ENCODE results near the gene TLCD2. TPM values are rescaled to one million over a fixed set of nuclear protein-coding genes. Genes with fewer than 3 reads are reported as not detected.
A peak's percentile ranks its signal among the peaks of the same experiment; 100 is the strongest.

Gene TLCD2
- total RNA-seq, 4 donors from 2014 or later: 0.88 to 8.0 (median 5.4) TPM

GRCh38 chr17:1735834-1736347, 25.7 kb upstream of the TLCD2 start:
- no peaks in the 10 kb centered on the region for H3K36me3 ChIP-seq
- DNase-seq: no peak
- H3K27ac ChIP-seq: peak overlapping the region; percentile 72 to 76
- H3K4me1 ChIP-seq: peaks cover 11 to 12% of the 10 kb centered on the region in 2 donors
- no peaks in the 10 kb centered on the region for H3K27me3 ChIP-seq
- no peak overlapping the region for H3K4me3 ChIP-seq
- H3K9me3 ChIP-seq: no peaks in the 10 kb centered on the region
- intact Hi-C loops (cut with DNase I; ENCODE audit: low total_unique reads): no loop called here
- TF ChIP-seq POLR2A (IDR thresholded peaks at IDR 0.05): no peak
- TF ChIP-seq, protein P1, sequence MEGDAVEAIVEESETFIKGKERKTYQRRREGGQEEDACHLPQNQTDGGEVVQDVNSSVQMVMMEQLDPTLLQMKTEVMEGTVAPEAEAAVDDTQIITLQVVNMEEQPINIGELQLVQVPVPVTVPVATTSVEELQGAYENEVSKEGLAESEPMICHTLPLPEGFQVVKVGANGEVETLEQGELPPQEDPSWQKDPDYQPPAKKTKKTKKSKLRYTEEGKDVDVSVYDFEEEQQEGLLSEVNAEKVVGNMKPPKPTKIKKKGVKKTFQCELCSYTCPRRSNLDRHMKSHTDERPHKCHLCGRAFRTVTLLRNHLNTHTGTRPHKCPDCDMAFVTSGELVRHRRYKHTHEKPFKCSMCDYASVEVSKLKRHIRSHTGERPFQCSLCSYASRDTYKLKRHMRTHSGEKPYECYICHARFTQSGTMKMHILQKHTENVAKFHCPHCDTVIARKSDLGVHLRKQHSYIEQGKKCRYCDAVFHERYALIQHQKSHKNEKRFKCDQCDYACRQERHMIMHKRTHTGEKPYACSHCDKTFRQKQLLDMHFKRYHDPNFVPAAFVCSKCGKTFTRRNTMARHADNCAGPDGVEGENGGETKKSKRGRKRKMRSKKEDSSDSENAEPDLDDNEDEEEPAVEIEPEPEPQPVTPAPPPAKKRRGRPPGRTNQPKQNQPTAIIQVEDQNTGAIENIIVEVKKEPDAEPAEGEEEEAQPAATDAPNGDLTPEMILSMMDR (IDR thresholded peaks at IDR 0.05): no peak

GRCh38 chr17:1735418-1735817, 25.2 kb upstream of the TLCD2 start:
- TF ChIP-seq, protein P1 (IDR thresholded peaks at IDR 0.05): no peak
- no peak for TF ChIP-seq POLR2A (IDR thresholded peaks at IDR 0.05)
- Histone ChIP-seq H3K4me3 (no peak overlapping the region), H3K36me3 (no peaks in the 10 kb centered on the region), H3K9me3 (no peaks in the 10 kb centered on the region), H3K4me1 (peaks cover 12 to 13% of the 10 kb centered on the region in 2 donors), H3K27me3 (no peaks in the 10 kb centered on the region), H3K27ac (peak overlapping the region; percentile 72 to 76)
- intact Hi-C loops (cut with DNase I; ENCODE audit: low total_unique reads): no loop called here
- no peak for DNase-seq

DNA sequence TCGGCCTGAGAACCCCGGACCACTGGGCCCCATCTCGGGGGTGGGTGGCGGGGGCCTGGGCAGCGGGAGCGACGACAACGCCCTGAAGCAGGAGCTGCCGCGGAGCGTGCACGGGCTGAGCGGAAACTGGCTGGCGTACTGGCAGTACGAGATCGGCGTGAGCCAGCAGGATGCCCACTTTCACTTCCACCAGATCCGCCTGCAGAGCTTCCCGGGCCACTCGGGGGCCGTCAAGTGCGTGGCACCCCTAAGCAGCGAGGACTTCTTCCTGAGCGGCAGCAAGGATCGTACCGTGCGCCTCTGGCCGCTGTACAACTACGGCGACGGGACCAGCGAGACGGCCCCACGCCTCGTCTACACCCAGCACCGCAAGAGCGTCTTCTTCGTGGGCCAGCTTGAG, 23.6 kb upstream of the TLCD2 start:
- Histone ChIP-seq H3K4me3 (no peak overlapping the region), H3K27ac (no peak overlapping the region), H3K36me3 (no peaks in the 10 kb centered on the region), H3K9me3 (no peaks in the 10 kb centered on the region), H3K4me1 (peaks cover 12 to 13% of the 10 kb centered on the region in 2 donors), H3K27me3 (no peaks in the 10 kb centered on the region)
- TF ChIP-seq, protein P1 (IDR thresholded peaks at IDR 0.05): no peak
- no peak for TF ChIP-seq POLR2A (IDR thresholded peaks at IDR 0.05)
- no peak for DNase-seq
- intact Hi-C loops (cut with DNase I; ENCODE audit: low total_unique reads): no loop called here

- H3K4me1 ChIP-seq: peaks cover 13% of the 10 kb centered on the region in 2 donors
- intact Hi-C loops (cut with DNase I; ENCODE audit: low total_unique reads): no loop called here
- no peaks in the 10 kb centered on the region for H3K36me3 ChIP-seq
Observed at GRCh38 chr17:1732833-1733321, 22.7 kb upstream of the TLCD2 start.

DNA sequence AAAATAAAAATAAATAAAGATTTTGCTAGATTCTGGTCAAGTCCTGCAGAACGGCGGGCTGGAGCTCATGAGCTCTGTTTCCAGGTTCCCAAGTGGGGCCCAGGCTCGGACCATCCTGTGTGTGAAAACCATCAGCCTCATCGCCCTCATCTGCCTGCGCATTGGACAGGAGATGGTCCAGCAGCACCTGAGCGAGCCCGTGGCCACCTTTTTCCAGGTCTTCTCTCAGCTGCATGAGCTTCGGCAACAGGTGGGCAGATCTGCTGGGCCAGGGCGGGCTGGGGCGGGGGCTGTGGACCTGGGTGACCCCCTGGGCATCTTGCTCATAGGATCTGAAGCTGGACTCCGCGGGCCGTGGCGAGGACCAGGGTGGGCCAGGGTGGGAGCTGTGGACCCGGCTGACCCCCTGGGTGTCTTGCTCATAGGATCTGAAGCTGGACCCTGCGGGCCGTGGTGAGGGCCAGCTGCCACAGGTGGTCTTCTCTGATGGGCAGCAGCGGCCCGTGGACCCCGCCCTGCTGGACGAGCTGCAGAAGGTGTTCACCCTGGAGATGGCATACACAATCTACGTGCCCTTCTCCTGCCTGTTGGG, 22.2 kb upstream of the TLCD2 start:
- Histone ChIP-seq H3K9me3 (no peaks in the 10 kb centered on the region), H3K27ac (peak overlapping the region; percentile 33 to 97), H3K4me1 (peaks cover 11 to 13% of the 10 kb centered on the region in 2 donors), H3K27me3 (no peaks in the 10 kb centered on the region), H3K36me3 (no peaks in the 10 kb centered on the region), H3K4me3 (no peak overlapping the region)
- peak in 1 of 2 donors; percentile 26 for DNase-seq
- intact Hi-C loops (cut with DNase I; ENCODE audit: low total_unique reads): no loop called here
- no peak for TF ChIP-seq POLR2A (IDR thresholded peaks at IDR 0.05)
- TF ChIP-seq, protein P1 (IDR thresholded peaks at IDR 0.05): no peak

More at GRCh38 chr17:1732833-1733321, 22.7 kb upstream of the TLCD2 start:
- TF ChIP-seq, protein P1 (IDR thresholded peaks at IDR 0.05): no peak
- TF ChIP-seq POLR2A (IDR thresholded peaks at IDR 0.05): no peak
- no peaks in the 10 kb centered on the region for H3K27me3 ChIP-seq
- no peak for DNase-seq
- H3K4me3 ChIP-seq: no peak overlapping the region
- H3K27ac ChIP-seq: peak overlapping the region; percentile 33 to 97
- H3K9me3 ChIP-seq: no peaks in the 10 kb centered on the region
